Activated CD8-positive, alpha-beta memory T cell treated with anti-CD3 and anti-CD28 coated beads for 4 hours (primary cell): Measurements from ENCODE around the gene NDEL1.
A peak's percentile ranks its signal among the peaks of the same experiment; 100 is the strongest.

Experiments used
- DNase-seq, 2 donors: peaks; one replicate each; pipeline ENCODE4 v3.0.0-alpha.2; 2020; ENCODE audit warnings: low read depth in 2 of 2

NDEL1 gene

DNA sequence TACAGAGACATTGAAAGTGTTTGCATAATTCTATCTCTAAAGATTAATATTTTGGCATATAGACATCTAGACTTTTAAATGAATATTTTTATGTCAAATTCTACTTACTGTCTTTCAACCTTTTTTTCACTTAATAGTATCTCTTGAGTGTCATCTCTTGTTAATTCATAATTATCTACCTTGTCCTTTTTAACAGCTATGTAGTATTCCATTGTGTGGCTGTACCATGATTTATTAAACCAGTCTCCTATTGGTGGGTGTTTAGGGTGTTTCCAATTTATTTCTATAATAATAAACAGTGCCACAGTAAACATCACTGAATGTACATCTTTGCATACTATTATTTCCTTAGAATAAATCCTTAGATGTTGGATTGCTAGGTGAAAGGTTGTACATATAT lies 21.7 kb upstream of the NDEL1 start:
- DNase-seq = no peak

DNA sequence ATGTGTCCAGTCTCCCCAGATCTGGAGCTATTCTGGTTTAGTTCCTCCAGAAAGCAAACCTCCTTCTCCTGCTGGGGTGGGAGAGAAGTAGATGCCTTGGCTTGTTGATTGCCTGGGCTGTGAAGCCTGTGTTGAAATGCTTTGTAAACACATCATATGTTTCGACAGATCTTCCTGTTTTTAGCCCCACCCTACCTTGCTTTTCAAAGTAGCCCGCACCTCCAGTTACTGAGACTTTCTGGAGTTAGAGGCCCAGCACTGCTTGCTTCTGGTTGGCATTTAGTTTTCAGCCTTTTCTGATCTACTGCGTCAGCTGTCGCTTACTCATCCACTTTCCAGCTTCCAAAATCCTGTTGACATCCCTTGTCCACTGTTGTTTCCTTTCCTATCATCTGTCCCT lies 17.9 kb upstream of the NDEL1 start:
- no peak for DNase-seq

DNA sequence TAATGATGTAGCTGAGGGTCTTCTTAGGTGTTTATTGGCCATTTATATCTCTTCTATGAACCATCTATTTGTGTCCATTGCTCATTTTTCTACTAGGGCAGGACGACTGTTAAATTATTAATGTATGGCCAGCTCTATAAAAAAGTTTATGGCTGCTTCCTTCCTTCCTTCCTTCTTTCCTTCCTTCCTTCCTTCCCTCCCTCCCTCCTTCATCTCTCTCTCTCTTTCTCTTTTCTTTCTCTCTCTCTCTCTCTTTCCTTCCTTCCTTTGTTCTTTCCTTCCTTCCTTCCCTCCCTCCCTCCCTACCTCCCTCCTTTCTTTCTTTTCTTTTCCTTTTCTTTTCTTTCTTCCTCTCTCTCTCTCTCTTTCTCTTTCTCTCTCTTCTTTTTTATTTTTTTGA lies 17.2 kb upstream of the NDEL1 start:
- no peak for DNase-seq

DNA sequence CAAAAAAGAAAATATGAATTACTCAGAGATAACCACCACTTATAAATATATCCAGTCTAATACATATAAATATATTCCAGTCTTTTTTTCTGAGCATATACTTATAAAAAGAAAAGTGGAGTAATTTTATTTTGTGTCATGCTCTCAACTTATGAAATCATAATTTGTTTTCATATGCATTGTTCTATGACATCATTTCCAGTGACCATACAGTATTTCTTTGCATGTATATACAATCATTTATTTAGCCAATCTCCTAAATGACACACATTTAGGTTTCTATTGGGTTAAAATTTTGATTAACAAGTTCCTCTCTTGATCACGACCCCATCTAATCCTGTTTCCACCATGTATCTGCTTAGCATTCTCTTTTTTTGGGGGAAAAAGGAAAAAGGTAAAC lies 16.4 kb upstream of the NDEL1 start:
- no peak for DNase-seq

DNA sequence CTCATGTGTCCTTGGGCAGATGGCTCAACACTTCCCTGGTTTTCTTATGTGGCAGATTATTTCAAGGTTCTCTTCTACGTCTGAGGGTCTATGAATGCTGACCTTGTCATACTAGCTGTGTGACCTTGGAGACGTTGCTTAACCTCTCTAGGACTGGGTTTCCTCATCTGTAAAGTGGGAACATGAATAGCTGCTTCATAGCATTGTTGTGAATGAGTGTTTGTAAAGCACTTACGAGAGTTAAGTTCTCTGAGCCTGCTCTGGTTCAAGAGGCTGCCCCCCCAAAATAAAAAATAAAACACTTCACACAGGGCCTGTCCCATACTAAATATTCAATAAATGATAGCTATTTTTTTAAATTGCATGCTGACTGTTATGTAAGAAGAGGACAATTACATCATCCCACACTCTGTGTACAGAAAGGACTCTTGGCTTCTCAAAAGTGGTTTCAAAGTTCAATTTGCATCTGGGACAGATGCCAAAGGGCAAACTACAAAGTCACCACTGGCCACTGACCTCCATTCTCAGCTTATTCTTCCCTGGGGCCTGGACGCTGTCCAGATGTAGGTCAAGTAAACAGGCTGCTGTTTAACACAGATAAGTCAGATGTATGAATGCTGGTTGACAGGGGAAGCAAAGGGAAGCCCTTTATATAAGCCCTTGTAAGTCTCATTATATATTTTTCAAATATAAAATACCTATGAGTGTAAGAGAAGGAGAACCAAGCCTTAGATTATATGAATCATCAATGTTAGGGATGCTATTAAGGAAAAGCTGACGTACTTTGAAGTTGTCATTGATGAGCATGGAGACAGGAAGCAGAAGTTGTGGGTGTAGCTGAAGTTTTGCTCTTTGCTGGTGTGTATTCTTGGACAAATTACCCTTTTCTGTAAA lies 15.4 kb upstream of the NDEL1 start:
- no peak for DNase-seq

DNA sequence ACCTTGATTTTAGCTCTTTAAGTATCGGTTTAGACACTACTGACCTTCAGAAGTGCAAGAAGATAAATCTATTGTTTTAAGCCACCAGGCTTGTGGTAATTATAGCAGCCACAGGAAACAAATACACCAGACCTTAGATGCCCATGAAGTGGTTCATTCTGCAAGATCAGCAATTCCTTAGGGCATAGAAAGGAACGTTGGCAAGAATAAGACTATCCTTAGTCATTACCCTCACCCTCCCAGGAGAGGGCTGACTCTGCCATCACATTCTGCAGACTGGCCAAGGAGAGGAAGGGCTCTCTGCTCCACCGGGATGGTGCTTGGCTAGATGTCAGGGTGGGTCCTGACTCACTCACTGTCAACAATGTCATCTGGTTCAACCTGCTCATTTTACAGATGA lies 14.1 kb upstream of the NDEL1 start:
- no peak for DNase-seq

DNA sequence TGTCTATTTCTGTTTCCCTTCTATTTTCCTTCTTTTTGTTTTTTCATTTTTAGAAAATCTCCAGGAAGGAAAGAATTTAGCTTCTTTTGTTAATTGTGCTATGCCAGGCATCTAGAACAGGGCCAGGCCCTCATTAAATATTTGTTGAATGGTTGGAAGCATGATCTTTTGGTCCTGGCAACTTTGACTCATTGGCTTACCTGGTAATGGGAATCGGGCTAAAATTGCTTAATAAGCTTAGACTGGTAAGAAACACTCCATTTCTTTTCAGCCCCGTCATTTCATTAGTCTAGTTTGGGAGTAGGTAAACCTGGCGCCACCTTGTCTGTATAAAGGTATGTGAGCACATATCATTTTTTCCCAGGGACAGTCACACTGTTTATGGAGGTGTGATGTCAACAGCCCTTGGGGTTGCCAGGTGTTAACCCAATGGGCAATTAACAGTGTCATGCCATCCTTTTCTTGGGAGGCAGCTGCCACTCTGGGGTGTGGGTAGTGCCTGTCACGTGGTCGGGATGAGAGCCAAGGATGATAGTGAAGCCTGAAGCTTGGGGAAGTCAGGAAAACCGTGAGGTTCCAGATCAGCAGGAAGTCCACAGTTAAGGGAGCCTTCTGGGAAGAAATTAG lies 9.5 kb upstream of the NDEL1 start:
- no peak for DNase-seq

DNA sequence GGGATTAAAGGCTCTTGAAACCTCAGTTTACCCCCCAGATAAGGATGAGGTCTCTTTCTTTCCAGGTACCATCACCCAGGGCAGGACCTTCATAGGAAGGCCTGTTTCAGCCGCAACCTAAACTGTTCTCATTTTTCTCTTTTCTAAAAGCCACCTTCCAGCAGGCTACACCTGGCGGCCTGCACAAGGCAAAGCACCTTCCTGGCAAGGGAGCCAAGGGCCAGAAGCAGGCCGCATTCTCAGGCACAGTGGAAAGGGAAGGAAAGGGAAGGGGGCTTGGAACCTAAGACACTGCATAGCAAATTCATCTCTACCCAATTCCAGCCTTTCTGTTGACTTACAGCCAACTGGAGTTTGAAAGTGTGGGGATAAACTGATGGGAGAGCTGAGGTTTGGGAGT lies 8.9 kb upstream of the NDEL1 start:
- no peak for DNase-seq

DNA sequence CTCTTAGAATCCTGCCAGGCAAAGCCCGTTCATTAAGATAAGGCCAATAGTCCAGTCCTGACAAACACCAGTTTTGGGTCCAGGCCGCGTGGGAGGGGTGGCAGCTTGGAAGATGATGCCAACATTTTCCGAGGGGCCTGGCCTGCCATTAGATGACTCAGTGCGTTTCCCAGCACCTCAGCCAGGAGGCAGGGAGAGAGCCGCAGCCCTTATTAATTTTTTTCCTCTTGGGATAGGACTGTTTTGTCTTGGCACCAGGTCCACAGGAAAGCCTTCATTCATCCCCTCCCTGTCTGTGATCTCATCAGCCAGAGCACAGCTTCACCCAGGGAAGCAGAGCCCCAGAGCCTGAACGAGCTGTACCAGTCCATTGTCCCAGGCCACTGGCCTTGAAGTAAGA lies 4.7 kb upstream of the NDEL1 start:
- no peak for DNase-seq

DNA sequence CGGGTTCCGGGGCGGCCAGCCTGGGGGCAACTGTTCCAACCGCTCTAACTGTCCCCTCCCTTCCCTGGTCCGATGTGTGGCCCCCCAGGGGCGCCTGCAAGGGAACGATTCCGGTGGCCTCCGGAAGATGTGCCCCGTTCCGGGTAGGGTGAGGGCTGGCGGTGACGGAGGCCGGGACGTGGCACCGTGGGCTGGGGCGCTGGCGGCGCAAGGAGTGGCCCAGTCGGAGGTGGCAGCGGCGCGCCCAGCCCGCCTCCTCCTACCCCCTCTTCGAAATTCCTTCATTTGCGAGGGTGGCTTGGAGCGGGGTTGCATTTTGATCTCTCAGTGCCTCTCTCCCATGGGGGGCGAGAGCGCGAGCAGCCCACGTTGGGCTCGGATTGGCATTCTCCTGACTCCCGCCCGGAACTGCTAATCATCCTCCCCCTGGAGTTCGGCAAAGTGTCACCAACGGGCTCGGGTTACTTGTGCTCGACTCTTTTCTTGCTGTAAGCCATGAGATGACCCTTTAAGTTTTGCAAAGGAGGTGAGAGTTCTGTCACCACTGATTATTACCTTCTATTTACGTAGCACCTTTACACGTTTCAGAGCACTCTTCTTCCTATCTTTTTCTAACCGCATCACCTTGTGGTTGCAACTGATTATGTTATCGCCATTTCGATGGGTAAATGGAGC lies 622 bp downstream of the NDEL1 start:
- DNase-seq = peak; percentile 18 to 25

DNA sequence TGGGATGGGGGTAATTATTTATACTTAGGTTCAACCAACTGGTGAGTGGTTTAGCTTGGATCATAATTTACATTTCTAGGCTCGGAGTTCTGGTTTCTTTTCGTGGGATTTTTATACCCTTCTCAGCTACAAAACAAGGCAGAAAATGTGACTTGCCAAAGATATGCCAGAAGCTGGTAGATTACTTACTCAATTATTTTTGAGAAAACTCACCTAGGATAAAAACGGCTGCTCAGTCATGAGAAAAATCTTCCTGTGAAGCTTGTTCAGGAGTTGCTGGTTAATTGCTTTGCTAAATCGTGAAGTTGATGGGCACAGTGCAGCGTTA lies 1.1 kb downstream of the NDEL1 start:
- DNase-seq = no peak

DNA sequence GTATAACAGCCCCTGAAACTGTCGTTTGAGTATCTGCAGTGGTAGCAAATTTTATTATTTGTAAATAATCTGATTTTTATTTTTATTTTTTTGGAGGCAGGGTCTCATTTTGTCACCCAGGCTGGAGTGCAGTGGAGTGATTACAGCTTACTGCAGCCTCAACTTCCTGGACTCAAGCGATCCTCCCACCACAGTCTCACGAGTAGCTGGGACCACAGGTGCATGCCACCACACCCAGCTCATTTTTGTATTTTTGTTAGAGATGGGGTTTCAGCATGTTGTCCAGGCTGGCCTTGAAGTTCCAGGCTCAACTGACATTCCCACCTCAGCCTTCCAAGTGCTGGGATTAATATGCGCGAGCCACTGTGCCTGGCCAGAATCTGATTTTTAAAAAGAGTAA lies 2.8 kb downstream of the NDEL1 start:
- DNase-seq = no peak

DNA sequence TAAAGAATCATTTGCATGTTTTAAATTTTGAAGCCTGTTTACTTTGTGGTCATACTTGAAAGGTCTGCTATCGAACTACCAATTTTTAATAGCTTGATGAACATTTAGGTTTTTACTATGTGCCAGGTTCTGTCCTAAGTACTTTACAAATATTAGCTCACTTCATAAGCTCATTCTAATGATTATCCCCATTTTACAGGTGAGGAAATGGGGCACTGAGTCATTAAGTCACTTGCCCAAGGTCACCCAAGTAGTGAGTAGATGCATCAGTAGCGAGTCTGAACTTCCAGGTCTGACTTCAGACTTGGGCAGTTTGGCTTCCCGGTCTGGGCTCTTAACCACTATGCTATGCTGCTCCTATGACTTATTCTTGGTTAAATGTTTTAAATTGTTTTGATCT lies 4.0 kb downstream of the NDEL1 start:
- DNase-seq = no peak

DNA sequence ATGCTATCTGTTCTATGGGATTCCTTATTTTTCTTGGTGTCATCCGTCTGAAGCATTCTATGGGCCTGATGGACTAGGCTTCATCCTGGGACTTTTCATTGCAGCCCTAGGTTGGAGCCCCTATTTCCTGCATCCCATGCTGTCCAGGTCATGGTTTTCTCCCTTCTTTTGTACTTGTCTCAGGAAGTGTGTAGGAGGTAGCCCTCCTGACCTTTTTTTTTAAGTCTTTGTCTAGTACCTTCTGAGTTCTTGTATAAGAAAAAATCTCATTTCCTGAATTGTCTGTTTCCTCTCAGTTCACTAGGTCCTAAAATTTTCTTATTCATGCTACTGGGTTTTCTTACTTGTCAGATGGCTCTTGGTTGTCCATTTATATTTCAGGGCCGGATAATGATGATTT lies 6.0 kb downstream of the NDEL1 start:
- no peak for DNase-seq

DNA sequence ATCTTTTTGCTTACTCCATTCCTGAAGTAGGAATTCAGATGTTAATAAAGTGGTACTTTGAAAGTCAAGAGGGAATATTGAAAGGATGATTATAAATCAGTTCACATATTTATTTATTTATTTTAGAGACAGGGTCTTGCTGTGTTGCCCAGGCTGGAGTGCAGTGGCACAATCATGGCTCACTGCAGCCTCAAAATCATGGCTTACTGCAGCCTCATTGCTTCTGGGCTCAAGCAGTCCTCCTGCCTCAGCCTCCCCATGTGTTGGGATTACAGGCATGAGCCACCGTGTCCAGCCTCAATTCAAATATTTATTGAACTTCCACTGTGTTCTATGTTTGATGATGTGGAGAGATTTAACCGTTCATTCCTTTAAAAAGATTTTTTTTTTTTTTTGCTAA lies 6.6 kb downstream of the NDEL1 start:
- no peak for DNase-seq

DNA sequence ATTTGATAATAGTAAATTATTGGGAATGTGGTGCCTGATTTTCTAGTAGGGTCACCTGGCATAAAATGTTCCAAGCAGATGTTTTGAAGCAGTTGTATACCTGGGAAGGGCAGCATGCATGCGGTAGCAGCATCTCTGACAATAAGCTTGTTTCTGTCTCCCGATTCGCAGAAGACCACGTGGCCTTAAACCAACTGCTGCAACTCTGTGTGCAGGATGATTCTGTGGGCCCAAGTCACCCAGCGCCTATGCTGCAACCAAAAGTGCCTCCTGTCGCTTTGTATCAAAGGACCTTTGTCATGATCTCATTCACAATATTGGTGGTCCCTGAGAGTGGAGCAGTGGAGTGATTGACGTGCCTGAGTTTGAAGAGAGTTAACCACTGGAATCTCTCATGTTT lies 8.1 kb downstream of the NDEL1 start:
- DNase-seq = no peak

DNA sequence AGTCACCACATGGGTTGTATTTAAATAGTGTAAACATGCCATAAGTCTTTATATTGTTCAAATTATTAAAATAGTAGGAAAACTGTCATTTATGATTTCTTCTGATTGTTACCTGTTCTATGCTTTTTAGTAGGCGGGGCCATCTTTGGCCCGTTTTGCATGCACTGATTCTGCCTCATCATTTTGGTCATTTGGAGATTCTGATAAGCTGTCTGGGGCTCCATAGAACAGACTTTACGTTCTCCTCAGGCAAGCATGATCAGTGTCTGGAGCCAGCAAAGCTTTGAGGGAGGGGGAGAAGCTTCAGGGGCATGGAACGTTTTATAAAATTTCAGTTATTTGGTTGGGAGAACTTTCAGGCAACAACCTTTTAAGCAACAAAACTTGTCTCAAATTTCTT lies 8.8 kb downstream of the NDEL1 start:
- DNase-seq = no peak

DNA sequence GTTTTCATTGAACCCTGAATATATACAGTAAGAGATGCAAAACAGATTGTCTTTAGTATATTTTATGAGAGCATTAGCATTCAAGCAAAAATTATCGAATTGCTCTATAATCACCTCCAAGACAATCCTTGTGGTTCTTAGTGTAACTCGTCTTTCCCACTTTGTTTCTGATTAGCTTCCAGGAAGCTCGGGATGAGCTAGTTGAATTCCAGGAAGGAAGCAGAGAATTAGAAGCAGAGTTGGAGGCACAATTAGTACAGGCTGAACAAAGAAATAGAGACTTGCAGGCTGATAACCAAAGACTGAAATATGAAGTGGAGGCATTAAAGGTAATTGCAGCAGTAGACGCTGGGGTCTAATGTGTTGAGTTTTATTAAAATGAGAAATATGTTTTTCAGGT lies 9.9 kb downstream of the NDEL1 start:
- no peak for DNase-seq

DNA sequence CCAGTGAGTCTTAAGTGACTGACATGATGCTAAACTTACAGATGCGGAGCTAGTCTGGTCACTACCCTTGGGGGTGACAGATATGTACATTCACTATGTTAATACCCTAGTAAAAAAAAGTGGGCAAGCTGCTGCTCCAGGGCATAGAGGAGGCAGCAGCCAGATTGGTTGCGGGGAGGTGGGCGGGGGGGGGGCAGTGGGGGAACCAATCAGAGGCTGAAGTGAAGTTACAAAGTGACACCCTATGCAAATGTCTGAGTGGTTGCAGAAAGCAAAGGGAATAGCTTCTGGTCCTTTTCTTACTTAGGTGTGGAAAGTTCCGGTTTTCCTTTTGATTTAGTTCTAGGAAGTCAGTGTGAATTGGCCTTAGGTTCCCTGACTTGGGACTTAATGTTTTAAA lies 12.1 kb downstream of the NDEL1 start:
- no peak for DNase-seq

DNA sequence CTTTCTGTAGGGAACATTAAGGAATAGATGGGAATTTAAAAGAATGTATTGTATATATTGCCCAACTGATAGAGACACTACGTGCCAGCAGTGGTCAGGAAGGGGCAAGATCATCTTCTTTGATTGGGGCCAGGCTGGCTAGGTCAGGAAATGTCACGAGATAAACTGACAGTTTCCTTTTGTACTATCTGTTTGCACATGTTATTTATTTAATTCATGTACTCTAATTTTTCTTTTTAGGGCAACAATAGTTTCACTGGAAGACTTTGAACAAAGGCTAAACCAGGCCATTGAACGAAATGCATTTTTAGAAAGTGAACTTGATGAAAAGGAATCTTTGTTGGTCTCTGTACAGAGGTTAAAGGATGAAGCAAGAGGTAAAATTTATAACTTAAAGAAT lies 12.6 kb downstream of the NDEL1 start:
- no peak for DNase-seq

DNA sequence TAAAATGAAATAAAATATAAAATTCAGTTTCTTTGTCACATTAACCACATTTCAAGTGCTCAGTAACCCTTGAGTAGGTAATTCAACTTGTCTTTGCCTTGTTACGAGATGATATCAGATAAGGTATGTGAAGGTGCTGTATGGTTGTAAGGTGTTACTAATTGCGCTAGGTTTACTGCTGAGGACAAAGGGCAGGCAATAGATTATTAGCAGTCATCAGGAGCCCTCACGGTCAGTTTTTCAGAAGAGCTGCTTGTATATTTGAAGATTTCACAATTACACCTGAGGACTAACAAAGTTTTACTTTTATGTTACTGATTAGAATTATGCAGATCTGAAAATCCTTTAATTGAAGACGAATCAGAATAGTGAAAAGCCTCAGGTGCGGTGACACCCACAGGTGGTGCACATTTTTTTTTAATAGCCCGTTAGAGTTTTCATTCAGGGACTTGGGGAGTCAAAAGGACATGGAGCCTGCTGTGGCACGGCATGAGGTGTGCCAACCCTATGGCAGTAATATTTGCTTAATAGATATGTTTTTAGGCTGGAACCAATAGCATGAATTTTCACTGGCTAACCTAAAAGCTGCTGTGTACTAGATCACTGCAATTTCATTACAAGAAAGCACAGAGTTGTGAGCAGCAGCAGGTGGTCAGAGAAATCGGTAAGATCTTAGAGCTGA lies 16.4 kb downstream of the NDEL1 start:
- no peak for DNase-seq

DNA sequence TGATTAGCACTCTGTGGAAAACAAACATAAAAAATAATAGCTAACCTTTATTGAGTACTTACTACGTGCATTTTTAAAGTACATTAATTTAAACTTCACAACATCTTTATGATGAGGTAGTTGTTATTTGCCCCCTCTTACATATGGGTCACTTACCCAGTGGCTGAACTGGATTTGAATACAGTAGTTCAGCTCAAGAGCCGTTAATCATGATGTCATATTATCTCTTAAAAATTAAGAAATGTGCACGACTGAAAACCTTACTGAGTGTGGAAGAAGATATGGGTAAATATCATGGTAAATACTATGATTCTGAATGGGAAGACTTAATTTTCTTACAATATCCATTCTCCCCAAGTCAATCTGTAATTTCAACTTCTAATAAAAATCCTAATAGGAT lies 17.6 kb downstream of the NDEL1 start:
- DNase-seq = no peak
